Activated naive CD4-positive, alpha-beta T cell treated with anti-CD3 and anti-CD28 coated beads for 36 hours (primary cell): Measurements from ENCODE around the gene AKT1. TPM values are rescaled to one million over a fixed set of nuclear protein-coding genes. Genes with fewer than 3 reads are reported as not detected.

Experiments
- CTCF ChIA-PET: fragments of 350-600 bp; sonication (Branson Sonifier 250); formaldehyde crosslinking; loops from one replicate; lab custom pipeline; 2021; ENCODE audit warnings: antibody characterized with exemption; lab: Charles Lee
- DNase-seq: peaks from one replicate; pipeline ENCODE4 v3.0.0-alpha.2; 2020
- H3K27ac Mint-ChIP-seq: one replicate; pipeline ENCODE4 v1.8.0; 2021; ENCODE audit warnings: mild to moderate bottlenecking, mixed read lengths
- H3K27me3 Mint-ChIP-seq: one replicate; pipeline ENCODE4 v1.8.0; 2021; ENCODE audit warnings: low read depth, mixed read lengths
- H3K36me3 Mint-ChIP-seq: one replicate; pipeline ENCODE4 v1.8.0; 2021; ENCODE audit warnings: low read depth, mixed read lengths
- H3K4me1 Mint-ChIP-seq: one replicate; pipeline ENCODE4 v1.8.0; 2021; ENCODE audit warnings: low read depth, mixed read lengths
- H3K4me3 Mint-ChIP-seq: one replicate; pipeline ENCODE4 v1.8.0; 2021; ENCODE audit warnings: mild to moderate bottlenecking, moderate library complexity, mixed read lengths
- H3K9me3 Mint-ChIP-seq: one replicate; pipeline ENCODE4 v1.8.0; 2021; ENCODE audit warnings: mixed read lengths
- intact Hi-C: fragments of 100-400 bp; cut with micrococcal nuclease; formaldehyde crosslinking; loops from one replicate; pipeline ENCODE4 v1.15.1; 2023
- total RNA-seq, 2 experiments: library from RNA; stranded (reverse); gene quantifications; one replicate each; pipeline ENCODE4 v1.2.3, GENCODE V29; 2021

AKT1 gene
- total RNA-seq, 2 experiments from 2014 or later, result 114 to 115 TPM

DNA sequence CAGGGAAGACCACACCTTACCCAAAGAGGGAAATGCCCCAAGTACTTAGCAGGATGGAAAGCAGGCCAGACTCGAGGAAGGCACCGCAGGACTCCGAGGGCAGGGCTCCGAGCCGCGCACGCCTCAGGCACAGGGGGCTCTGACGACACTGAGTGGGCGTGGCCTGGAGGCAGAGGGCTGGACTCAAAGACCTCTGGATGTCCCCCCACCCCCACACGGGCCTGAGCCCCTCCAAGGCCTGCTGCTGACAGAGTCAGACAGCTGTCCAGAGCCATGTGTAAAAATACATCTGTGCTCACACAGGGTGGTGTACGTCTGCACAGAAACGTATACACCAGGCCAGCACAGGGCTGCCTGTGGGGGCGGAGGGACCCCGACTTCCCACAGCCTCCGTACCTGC is 1.4 kb downstream of the AKT1 start:
- H3K4me3 Mint-ChIP-seq, result peak overlapping the region; percentile 84
- H3K9me3 Mint-ChIP-seq, result no peaks in the 10 kb centered on the region
- CTCF ChIA-PET, result no interaction called here
- intact Hi-C loops, result loop anchor here (1.0 kb wide), 1 partner anchor 42 kb away; no protein-coding TSS in a partner anchor
- H3K4me1 Mint-ChIP-seq, result peaks cover 36% of the 10 kb centered on the region
- peak; percentile 48 for DNase-seq
- H3K27me3 Mint-ChIP-seq, result no peaks in the 10 kb centered on the region
- peaks cover 3% of the 10 kb centered on the region for H3K36me3 Mint-ChIP-seq
- no peak overlapping the region for H3K27ac Mint-ChIP-seq

DNA sequence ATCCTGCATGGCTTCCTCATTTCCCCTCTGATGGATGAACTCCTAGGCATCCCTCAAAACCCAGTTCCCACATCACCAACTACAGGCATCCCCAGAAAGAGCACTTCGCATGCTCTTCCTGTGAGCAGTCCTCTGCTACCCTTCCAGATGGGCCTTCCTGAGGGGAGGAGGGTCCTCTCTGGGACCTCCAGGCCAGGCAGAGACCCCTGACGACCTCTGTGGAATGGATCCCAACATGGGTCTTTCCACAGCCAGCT is 1.9 kb downstream of the AKT1 start:
- Mint-ChIP-seq H3K4me3 (peak overlapping the region; percentile 84), H3K4me1 (peaks cover 36% of the 10 kb centered on the region), H3K9me3 (no peaks in the 10 kb centered on the region), H3K36me3 (peaks cover 3% of the 10 kb centered on the region), H3K27ac (no peak overlapping the region), H3K27me3 (no peaks in the 10 kb centered on the region)
- CTCF ChIA-PET, result no interaction called here
- intact Hi-C loops, result no loop called here
- DNase-seq, result no peak

DNA sequence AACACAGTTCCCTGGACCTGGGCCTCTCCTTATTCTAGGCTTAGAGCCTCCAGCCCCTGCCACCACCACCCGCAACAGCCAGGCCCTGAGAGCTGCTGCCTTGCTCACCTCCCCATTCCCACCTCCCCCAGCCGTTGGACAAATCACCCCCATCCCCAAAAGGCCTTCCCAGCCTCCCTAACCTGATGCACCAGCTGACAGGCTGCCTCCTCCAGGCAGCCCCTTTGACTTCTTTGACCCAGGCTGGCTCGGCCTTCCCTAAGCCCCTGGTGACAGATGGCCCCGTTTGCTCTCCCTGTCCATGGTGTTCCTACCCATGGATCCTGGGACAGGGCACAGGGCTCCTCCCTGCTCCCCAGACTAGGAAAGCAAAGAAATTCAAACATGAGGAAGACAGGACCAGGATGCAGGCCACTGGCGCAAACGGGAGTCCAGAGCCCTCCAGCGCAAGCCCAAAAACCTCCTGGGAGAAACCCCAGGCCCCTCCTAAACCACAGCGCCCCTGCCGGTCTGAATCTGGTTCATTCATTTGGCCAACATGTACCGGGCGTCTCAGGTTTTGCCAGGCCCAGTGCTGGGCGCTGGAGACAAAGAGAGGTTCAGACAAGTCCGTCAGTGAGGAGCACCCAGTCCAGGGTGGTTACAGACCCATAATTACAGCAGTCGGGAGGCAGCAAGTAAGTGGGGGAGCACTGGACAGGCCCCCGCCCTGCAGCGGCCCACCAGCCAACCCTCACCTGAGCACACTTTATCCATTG is 2.4 kb downstream of the AKT1 start:
- no peak overlapping the region for H3K27ac Mint-ChIP-seq
- peak overlapping the region; percentile 18 for H3K4me3 Mint-ChIP-seq
- no peak for DNase-seq
- H3K9me3 Mint-ChIP-seq, result no peaks in the 10 kb centered on the region
- H3K36me3 Mint-ChIP-seq, result peaks cover 3% of the 10 kb centered on the region
- intact Hi-C loops, result no loop called here
- H3K4me1 Mint-ChIP-seq, result peaks cover 37% of the 10 kb centered on the region
- CTCF ChIA-PET, result no interaction called here
- no peaks in the 10 kb centered on the region for H3K27me3 Mint-ChIP-seq

DNA sequence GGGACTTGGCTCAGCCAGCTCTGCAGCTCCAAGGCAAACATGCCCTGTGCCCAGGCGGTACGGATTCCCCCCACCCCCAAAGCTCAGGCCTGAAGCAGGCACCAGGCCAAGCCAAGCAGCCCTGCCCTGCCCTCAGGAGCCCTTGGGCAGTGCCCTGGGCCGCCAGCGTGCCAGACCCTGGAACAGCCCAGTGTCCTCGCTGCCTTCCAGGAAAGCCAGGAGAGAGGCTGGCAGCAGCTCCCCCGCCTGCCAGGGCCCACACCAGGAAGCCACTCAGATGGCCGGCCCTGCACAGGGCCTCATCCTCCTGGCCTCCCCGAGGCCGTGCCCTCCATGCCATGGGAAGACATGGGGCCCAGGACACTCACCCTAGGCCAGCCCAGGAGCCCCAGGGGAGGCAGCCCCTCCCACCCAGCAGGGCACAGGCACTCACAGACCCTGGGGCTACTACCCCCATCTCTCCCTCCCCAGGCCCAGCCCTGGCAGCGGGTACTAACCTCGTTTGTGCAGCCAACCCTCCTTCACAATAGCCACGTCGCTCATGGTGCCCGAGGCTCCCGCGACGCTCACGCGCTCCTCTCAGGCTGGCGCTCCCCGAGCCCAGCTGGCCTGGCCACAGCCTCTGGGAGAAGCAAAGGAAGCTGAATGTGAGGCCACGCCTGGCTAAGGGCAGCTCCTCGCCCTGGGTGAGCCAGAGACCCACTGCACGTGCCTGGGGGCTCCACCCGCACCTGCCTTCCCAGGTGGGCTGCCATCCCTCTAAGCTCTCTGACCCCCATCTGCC is 3.3 kb downstream of the AKT1 start:
- CTCF ChIA-PET, result no interaction called here
- no peak overlapping the region for H3K4me3 Mint-ChIP-seq

DNA sequence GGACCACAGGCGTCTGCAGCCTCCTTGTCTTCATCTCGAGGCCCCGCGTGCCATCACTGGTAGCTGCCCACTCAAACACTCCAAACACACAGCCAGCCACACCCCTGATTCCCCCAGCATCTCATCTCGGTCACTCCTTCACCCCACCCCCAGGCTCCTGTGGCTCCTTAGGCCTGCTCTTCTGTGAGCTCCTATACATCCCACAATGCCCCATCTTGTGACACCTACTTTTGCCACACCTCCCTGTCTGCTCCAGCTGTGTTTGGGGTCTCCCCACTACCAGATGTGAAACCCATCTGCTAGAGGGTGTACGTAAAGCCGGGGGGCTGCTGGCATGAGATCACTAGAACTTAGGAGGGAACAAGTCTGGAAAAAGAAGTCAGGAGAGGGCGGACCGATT is 4.1 kb downstream of the AKT1 start:
- Mint-ChIP-seq H3K4me3 (no peak overlapping the region), H3K27ac (no peak overlapping the region), H3K36me3 (peaks cover 3% of the 10 kb centered on the region), H3K4me1 (peaks cover 41% of the 10 kb centered on the region), H3K27me3 (no peaks in the 10 kb centered on the region), H3K9me3 (no peaks in the 10 kb centered on the region)
- CTCF ChIA-PET, result interaction anchor here (0.7 kb wide), 1 partner anchor 235 kb away, joined by 3 read pairs; no protein-coding TSS in a partner anchor
- no peak for DNase-seq
- intact Hi-C loops, result no loop called here

More for the DNA sequence above, 3.3 kb downstream of the AKT1 start:
- intact Hi-C loops, result no loop called here
- no peaks in the 10 kb centered on the region for H3K27me3 Mint-ChIP-seq
- no peak overlapping the region for H3K27ac Mint-ChIP-seq
- no peak for DNase-seq
- no peaks in the 10 kb centered on the region for H3K9me3 Mint-ChIP-seq
- H3K36me3 Mint-ChIP-seq, result peaks cover 3% of the 10 kb centered on the region
- peaks cover 39% of the 10 kb centered on the region for H3K4me1 Mint-ChIP-seq

DNA sequence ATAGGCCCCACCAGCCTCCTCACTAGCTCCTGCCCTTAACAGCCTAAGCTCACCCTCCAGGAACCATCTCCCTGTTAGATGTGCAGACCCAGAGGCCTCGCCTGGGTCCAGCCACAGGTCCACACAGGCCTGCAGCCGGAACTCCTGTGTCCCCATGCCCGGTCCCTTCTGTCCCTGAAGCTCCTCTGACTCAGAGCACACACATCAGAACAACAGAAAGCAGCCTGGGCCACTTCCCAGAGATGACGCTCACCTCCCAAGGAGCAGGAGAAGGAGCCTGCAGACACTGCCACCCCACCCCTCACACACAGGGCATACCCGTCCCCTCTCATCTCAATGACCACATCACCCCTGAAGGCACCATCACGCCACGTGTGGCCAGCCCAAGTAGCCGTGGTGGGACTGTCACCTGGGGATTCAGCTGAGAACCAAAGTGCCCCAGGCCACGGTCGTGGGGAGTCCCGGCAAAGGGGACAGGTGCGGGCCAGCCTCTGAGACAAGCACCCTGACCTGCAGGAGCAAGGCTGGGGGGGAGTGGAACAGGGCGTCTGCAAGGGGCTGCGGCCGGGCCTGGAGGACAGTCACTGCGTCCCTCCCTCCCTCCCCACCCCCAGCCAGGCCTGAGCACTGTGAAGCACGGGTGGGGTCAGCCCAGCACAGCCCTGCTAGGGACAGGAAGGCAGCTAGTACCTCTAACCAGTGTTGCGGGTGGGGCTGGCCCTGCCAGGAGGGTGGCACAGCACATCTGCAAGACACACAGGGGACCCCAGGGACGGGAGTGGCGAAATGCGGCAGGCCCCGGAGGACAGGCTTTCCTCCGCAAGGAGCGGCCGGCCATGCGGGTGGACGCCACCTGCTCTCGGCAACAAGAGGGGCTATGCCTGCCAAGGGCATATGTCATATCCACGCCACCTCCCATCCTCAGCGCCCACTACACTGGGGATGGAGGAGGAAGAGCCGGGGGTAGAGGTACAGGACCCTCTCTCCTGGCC is 5.5 kb downstream of the AKT1 start:
- CTCF ChIA-PET, result no interaction called here
- peaks cover 3% of the 10 kb centered on the region for H3K36me3 Mint-ChIP-seq
- H3K27ac Mint-ChIP-seq, result no peak overlapping the region
- intact Hi-C loops, result no loop called here
- peaks cover 40% of the 10 kb centered on the region for H3K4me1 Mint-ChIP-seq
- H3K27me3 Mint-ChIP-seq, result no peaks in the 10 kb centered on the region
- H3K9me3 Mint-ChIP-seq, result no peaks in the 10 kb centered on the region
- no peak overlapping the region for H3K4me3 Mint-ChIP-seq
- DNase-seq, result no peak

DNA sequence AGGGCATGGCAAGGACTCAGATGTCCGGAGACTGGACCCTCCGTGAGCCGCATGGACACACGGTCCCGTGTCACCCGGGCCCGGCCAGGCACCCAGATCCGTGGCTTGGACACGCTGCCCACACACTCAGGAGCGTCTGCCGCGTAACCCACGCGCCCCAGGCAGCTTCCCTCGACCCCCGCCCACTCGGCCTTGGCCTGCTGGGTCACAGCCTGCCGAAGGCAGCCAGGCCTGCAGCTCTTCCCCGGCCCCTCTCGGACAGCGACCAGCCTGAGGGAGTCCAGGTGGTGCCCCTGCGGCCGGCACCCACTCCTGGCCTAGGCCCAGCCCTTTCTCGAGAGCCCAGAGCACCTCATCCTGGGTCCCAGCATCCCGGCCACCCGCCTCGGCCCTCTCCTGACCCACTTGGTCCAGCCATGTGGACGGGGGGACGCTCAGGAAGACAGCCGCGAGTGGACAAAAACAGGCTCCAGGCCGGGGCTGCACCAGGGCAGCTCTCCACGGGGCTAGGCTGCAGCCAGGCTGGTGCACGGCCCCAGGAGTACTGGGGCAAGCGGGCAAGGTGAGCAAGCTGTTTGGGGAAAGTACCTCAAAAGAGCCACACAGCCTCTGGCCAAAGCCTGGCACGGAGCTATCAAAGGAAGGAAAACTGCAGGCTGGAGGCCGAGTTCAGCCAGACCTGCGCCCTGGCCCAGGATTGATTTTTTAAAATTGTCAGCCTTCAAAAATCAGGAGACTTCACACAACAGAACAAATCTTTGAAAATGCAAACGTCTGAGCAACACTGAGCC is 6.5 kb downstream of the AKT1 start:
- Mint-ChIP-seq H3K9me3 (no peaks in the 10 kb centered on the region), H3K4me3 (no peak overlapping the region), H3K4me1 (peaks cover 35% of the 10 kb centered on the region), H3K27me3 (no peaks in the 10 kb centered on the region), H3K27ac (no peak overlapping the region), H3K36me3 (peaks cover 3% of the 10 kb centered on the region)
- DNase-seq, result no peak
- intact Hi-C loops, result no loop called here
- CTCF ChIA-PET, result interaction anchor here (0.7 kb wide), 1 partner anchor 15 kb away, joined by 3 read pairs; no protein-coding TSS in a partner anchor

DNA sequence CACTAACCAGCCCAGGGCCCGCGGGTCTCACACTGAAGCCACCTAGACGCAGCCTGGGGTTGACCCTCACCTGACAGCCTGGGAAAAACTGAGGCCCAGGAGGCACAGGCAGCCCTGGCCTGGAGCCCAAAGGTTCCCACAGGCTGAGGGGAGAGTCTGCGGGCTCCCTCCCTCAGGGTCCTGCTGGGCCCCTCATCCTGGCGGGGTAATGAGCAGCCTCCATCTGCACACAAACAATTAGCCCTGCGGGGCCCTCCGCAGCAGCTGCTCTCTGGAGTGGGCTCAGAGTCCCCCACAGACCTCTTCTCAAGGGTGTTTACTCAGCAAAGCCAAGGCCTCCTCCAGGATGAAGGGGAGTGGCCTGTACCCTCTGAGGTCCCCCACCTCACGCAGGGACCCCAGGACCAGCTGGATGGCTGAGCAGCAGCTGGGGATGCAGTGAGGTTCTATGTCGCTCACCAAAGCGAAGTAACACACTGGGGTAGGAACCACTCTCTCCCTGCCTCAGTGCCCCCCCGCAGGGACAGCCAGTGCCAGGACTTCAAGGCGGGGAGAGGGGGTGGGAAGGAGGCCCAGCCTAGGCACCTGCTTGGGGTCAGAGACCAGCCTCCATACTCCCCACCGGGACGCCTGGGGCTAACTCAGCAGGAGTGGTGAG is 7.3 kb downstream of the AKT1 start:
- Mint-ChIP-seq H3K4me3 (no peak overlapping the region), H3K27ac (no peak overlapping the region), H3K27me3 (no peaks in the 10 kb centered on the region), H3K36me3 (peaks cover 3% of the 10 kb centered on the region), H3K9me3 (no peaks in the 10 kb centered on the region), H3K4me1 (peaks cover 28% of the 10 kb centered on the region)
- CTCF ChIA-PET, result no interaction called here
- DNase-seq, result no peak
- intact Hi-C loops, result no loop called here

DNA sequence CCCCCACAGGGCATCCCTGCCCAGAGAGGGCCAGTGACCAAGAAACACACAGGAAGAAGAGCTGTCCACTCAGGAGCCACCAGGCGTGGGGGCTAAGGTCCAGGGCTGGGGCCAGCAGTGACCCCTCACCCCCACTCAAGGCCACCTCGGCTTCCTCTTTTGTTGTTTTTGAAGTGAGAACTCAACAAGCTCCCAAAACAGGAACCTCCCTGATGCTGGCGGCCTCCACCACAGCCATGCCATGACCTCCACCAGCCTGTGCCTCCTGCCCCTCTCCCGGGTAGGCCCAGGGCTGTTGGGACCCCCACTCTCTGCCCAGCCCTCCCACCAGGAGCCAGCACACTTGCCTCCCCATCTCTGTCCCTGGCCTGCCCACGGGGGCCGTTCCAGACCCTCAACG is 7.8 kb downstream of the AKT1 start:
- CTCF ChIA-PET, result no interaction called here
- Mint-ChIP-seq H3K27ac (no peak overlapping the region), H3K9me3 (no peaks in the 10 kb centered on the region), H3K36me3 (peaks cover 3% of the 10 kb centered on the region), H3K27me3 (no peaks in the 10 kb centered on the region), H3K4me1 (peaks cover 23% of the 10 kb centered on the region), H3K4me3 (no peak overlapping the region)
- intact Hi-C loops, result no loop called here
- DNase-seq, result no peak

DNA sequence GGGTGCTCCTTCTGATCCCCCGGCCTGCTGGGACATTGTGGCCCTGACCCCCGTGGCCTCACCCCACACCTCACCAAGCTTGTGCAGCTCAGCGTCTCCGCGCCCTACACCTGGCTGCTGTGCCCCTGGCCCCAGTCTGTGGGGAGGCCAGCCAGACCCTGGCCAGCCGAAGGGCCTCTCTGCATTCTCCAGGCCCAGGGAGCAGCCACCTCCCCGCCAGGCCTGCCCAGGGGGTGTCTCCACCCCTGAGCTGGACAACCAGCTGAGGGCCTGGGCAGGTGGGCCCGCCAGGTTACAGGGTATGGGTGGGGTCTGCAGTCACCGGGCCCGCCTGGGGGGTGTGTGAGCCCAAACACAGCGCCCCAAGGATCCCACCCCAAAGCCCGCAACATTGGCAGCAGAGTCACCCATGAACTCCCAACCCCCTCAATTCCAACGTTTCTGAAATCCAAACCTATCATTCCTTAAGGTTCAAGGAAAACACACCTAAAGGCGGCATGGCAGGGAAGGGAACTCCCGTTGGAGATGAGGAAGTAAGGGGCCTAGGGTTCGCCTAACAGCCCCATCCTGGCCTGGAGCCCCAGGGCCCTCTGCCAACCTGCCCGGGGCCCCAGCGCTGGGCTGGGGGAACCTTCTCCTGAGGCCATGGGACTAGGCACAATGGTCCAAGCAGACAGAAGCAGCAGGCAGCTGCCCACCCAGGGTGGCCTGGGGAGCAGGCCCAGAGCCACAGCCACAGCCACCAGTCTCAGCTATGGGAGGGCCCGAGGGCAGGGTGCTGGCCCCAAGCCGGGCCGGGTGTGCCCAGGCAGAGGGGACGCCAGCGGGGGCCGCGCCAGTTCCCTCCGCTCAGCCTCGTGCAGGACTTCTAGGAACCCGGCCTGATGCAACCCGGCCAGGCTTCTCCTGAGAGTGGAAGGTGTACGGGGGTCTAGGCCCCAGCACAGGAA is 8.5 kb downstream of the AKT1 start:
- Mint-ChIP-seq H3K9me3 (no peaks in the 10 kb centered on the region), H3K4me3 (no peak overlapping the region), H3K27ac (no peak overlapping the region), H3K4me1 (peaks cover 20% of the 10 kb centered on the region), H3K27me3 (no peaks in the 10 kb centered on the region), H3K36me3 (peaks cover 2% of the 10 kb centered on the region)
- CTCF ChIA-PET, result no interaction called here
- intact Hi-C loops, result no loop called here
- DNase-seq, result no peak
